NCI-H146 (cell line): ENCODE results near the gene DISC1.

Experiments
- DNase-seq: peaks from one replicate; lab custom pipeline; 2025; lab: John Stamatoyannopoulos, UW

Gene DISC1

GRCh38 chr1:231817801-231818200 is 191.2 kb downstream of the DISC1 start:
- DNase-seq = no peak

- no peak for DNase-seq
Measured at GRCh38 chr1:231818337-231818736, 191.7 kb downstream of the DISC1 start.

GRCh38 chr1:231821281-231821680 is 194.7 kb downstream of the DISC1 start:
- no peak for DNase-seq

- no peak for DNase-seq
Measured at GRCh38 chr1:231822041-231822440, 195.5 kb downstream of the DISC1 start.

GRCh38 chr1:231826566-231826965 is 200.0 kb downstream of the DISC1 start:
- DNase-seq = no peak

- DNase-seq = no peak
Measured at GRCh38 chr1:231827337-231828105, 200.9 kb downstream of the DISC1 start.

- no peak for DNase-seq
Measured at GRCh38 chr1:231828182-231828920, 201.8 kb downstream of the DISC1 start.

GRCh38 chr1:231829332-231829731 is 202.7 kb downstream of the DISC1 start:
- no peak for DNase-seq

GRCh38 chr1:231836227-231836893 is 209.8 kb downstream of the DISC1 start:
- DNase-seq = no peak

- DNase-seq = no peak
Measured at GRCh38 chr1:231838521-231838920, 211.9 kb downstream of the DISC1 start.

- no peak for DNase-seq
Measured at GRCh38 chr1:231839999-231840398, 213.4 kb downstream of the DISC1 start.

GRCh38 chr1:231841616-231842344 is 215.2 kb downstream of the DISC1 start:
- DNase-seq = no peak

- DNase-seq = no peak
Measured at GRCh38 chr1:231842441-231842840, 215.9 kb downstream of the DISC1 start.

- no peak for DNase-seq
Measured at GRCh38 chr1:231844986-231845502, 218.5 kb downstream of the DISC1 start.

GRCh38 chr1:231847612-231848397 is 221.2 kb downstream of the DISC1 start:
- DNase-seq = no peak

GRCh38 chr1:231849981-231850380 is 223.4 kb downstream of the DISC1 start:
- DNase-seq = no peak

- DNase-seq = no peak
Measured at GRCh38 chr1:231850786-231851185, 224.2 kb downstream of the DISC1 start.

GRCh38 chr1:231853588-231854207 is 227.1 kb downstream of the DISC1 start:
- DNase-seq = no peak

GRCh38 chr1:231855361-231855760 is 228.8 kb downstream of the DISC1 start:
- no peak for DNase-seq

GRCh38 chr1:231855926-231856325 is 229.3 kb downstream of the DISC1 start:
- DNase-seq = peak; percentile 23

- DNase-seq = no peak
Measured at GRCh38 chr1:231856426-231856825, 229.8 kb downstream of the DISC1 start.
